Vagina (tissue), 2 donors: ENCODE data around the gene SLC16A13.

ENCODE experiments used
- POLR2A ChIP-seq, 2 donors: fragments of 450-650 bp; IDR thresholded peaks; one replicate each; pipeline ENCODE4 v1.6.1; 2017; ENCODE audit warnings: antibody characterized with exemption in 2 of 2, mild to moderate bottlenecking in 2 of 2, moderate library complexity in 2 of 2
- POLR2AphosphoS5 ChIP-seq, 2 donors: sonication (generic); formaldehyde crosslinking; IDR thresholded peaks; one replicate each; pipeline ENCODE4 v1.9.0; 2017; ENCODE audit warnings: antibody characterized with exemption in 2 of 2, mild to moderate bottlenecking in 2 of 2, low read depth in 1 of 2; ENCODE audit not compliant: insufficient read depth in 1 of 2
- TF ChIP-seq, protein P1 (sequence below), 3 experiments: fragments of 450-650 bp in 2 of 3; fragments of 200-600 bp in 1 of 3; sonication (generic) in 1 of 3; IDR thresholded peaks; one replicate each; pipeline ENCODE4 v1.5.1; 2017 to 2019; ENCODE audit warnings: antibody characterized with exemption in 3 of 3, mild to moderate bottlenecking in 2 of 3, moderate library complexity in 2 of 3

DNA sequence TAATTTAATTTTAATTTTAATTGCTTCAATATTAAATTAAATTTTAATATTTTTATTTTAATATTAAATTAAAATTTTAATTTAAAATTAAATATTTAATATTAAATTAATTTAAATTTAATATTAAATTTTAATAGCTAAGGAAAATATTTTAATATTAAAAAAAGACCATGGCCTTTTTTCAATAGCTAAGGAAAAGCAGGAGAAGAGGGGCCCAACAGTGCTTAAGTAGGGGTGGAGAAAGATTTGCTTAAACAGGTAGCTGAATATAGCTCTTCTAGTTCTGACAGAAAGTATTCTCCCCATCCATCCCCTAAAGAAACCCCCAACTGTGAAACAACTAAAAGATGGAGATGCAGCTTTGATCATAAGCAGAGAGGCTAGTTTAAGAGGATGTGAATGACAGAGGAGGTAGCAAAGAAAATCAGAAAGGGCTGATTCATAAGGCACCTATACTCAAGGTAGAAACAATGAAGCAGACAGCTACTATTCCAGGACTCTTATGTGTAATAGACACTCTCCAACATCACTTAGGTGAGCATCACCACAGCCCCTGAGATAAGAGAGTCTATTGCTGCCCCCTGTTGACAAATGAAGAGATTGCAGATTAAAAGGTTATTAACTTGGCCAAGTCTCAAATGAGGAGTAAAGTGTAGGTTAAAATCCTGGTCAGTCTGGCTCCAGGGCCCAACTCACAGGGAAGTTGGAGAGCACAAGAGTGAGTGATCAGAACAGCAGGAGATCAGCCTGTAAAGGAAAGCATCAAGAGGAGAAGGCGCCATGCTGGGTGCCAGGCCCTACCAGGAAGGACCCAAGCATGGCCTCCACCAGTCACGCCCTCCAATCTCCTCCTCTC lies 31.2 kb upstream of the SLC16A13 start:
- TF ChIP-seq, protein P1, sequence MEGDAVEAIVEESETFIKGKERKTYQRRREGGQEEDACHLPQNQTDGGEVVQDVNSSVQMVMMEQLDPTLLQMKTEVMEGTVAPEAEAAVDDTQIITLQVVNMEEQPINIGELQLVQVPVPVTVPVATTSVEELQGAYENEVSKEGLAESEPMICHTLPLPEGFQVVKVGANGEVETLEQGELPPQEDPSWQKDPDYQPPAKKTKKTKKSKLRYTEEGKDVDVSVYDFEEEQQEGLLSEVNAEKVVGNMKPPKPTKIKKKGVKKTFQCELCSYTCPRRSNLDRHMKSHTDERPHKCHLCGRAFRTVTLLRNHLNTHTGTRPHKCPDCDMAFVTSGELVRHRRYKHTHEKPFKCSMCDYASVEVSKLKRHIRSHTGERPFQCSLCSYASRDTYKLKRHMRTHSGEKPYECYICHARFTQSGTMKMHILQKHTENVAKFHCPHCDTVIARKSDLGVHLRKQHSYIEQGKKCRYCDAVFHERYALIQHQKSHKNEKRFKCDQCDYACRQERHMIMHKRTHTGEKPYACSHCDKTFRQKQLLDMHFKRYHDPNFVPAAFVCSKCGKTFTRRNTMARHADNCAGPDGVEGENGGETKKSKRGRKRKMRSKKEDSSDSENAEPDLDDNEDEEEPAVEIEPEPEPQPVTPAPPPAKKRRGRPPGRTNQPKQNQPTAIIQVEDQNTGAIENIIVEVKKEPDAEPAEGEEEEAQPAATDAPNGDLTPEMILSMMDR (IDR thresholded peaks at IDR 0.05), result peak; percentile 57 to 76 (median 70)
- TF ChIP-seq POLR2A (IDR thresholded peaks at IDR 0.05) (no peak), POLR2AphosphoS5 (IDR thresholded peaks at IDR 0.05; ENCODE audit: insufficient read depth in 1 of 2, low read depth in 1 of 2) (peak in 1 of 2 donors; percentile 11)
